Fibroblast of mammary gland (primary cell): ENCODE measurements around the gene MTSS2.

Source experiments
- DNase-seq: peaks from one replicate; pipeline ENCODE4 v3.0.0-alpha.2; 2010; ENCODE audit warnings: low read depth
- H3K4me3 ChIP-seq: 2 replicates; pipeline ENCODE4 v1.5.1; 2011; ENCODE audit warnings: low read depth, mild to moderate bottlenecking, low read length, moderate library complexity; ENCODE audit not compliant: control insufficient read depth
- TF ChIP-seq, protein P1 (sequence below): conservative IDR thresholded peaks from 2 replicates; pipeline ENCODE4 v1.5.1; 2011; ENCODE audit warnings: low read depth, low read length, inconsistent platforms; ENCODE audit not compliant: control insufficient read depth, insufficient read depth

Gene MTSS2

DNA sequence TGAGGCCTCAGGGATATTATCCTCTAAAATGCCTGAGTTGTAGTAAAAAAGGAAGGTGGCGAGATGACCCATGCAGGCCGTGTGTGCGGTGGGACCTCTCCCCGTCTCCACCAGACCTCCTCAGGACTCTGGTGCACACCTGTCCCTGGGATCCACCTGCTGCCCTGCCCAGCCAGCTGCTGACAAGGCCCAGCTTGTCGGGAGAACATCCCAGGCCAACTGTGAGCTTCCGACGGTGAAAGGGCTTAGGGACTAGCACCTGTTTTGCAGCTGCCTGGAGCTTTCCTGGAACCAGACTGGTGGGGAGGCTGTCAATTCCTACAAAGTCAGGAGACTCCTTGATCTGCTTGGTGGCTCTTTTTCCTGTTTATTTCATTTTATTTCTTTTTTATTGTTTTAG lies 27.9 kb downstream of the MTSS2 start:
- no peak for DNase-seq
- H3K4me3 ChIP-seq = no peak overlapping the region

DNA sequence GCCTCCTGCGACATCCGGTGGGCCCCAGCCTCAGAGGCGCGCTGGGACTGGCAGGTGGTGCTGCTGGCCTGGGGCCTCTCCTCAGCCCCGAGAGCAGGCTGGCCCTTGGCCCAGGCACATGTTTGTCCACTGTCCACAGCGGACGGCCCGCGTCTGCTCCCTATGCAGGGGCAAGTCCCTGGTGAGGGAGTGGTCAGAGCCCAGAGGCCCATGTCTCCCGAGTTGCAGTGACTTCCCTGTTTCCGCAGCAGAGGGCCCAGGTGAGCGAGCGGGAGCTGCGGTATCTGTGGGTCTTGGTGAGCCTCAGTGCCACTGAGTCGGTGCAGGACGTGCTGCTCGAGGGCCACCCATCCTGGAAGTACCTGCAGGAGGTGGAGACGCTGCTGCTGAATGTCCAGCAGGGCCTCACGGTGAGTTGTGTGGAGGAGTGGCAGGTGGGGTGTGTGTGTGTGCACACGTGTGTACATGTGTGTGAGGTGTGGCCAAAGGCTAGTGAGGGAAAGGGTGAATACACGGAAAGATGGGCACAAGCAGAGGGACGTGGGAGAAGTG lies 29.1 kb downstream of the MTSS2 start:
- no peak overlapping the region for H3K4me3 ChIP-seq
- TF ChIP-seq, protein P1, sequence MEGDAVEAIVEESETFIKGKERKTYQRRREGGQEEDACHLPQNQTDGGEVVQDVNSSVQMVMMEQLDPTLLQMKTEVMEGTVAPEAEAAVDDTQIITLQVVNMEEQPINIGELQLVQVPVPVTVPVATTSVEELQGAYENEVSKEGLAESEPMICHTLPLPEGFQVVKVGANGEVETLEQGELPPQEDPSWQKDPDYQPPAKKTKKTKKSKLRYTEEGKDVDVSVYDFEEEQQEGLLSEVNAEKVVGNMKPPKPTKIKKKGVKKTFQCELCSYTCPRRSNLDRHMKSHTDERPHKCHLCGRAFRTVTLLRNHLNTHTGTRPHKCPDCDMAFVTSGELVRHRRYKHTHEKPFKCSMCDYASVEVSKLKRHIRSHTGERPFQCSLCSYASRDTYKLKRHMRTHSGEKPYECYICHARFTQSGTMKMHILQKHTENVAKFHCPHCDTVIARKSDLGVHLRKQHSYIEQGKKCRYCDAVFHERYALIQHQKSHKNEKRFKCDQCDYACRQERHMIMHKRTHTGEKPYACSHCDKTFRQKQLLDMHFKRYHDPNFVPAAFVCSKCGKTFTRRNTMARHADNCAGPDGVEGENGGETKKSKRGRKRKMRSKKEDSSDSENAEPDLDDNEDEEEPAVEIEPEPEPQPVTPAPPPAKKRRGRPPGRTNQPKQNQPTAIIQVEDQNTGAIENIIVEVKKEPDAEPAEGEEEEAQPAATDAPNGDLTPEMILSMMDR = no peak
- DNase-seq = no peak

More for the DNA sequence above, 27.9 kb downstream of the MTSS2 start:
- TF ChIP-seq, protein P1 = no peak

DNA sequence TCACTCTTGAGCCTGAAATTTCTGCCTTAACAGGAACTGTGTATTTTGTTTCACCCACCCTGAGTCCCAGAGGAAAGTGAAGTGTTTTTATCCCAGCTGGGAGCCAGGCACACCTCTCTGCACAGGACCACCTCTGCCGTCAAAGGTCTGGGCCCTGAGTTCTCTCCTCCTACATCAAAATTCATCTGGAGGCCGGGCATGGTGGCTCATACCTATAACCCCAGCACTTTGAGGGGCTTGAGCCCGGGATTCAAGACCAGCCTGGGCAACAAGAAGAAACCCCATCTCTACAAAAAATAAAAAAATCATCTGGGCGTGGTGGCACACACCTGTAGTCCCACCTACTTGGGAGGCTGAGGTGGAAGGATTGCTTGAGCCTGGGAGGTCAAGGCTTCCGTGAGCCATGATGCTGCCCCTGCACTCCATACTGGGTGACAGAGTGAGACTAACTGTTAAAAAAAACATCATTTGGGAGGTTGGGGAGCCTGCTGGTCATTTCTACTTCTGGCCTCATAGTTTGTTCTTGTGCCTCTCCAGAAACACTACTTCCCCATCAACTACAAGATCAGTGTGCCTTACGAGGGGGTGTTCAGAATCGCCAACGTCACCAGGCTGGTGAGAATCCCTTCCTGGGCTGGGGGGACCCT lies 29.7 kb downstream of the MTSS2 start:
- TF ChIP-seq, protein P1 = no peak
- no peak overlapping the region for H3K4me3 ChIP-seq
- DNase-seq = no peak

DNA sequence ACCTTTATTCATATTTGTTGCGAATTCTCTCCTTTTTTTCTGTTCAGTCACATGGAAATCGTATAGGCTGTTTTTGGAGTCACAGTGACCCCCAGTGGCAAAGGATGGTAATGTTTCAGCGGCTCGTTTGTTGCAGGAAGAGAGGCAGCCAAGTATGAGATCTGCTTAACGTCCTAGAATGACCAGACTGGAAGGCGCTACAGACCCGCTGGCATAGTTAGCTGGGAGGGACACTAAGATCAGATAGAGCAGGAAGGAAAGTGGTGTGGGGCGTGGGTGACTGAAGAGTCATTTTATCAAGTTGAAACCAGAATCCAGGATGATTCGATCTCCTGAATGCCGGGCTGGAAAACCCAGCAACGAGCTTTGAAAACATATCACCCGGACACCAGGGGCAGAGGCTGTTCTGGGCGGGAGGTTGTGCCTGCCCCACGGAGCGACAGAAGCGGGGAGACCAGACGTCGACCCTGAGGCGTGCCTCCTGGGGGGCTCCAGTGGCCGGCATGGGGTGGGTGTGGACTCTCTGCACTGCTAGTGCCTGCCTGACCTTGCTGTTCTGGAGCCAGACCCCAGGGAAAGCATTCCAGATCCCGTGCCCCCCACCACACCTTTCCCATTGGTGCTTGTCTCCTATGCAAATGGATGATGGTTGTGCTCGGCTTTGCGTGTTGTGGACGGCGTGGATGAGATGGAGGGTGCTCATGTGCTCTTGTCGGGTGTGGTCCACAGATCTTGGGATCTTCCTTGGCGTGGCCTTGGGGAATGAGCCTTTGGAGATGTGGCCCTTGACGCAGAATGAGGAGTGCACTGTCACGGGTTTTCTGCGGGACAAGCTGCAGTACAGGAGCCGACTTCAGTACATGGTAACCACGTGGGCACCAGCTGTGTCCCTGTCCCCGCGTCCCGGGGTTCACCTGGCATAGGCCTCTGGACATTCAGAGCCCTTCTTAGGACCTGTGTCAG lies 31.8 kb downstream of the MTSS2 start:
- H3K4me3 ChIP-seq = peak overlapping the region; percentile 48
- peak; percentile 84 for DNase-seq
- TF ChIP-seq, protein P1 = peak; percentile 90

DNA sequence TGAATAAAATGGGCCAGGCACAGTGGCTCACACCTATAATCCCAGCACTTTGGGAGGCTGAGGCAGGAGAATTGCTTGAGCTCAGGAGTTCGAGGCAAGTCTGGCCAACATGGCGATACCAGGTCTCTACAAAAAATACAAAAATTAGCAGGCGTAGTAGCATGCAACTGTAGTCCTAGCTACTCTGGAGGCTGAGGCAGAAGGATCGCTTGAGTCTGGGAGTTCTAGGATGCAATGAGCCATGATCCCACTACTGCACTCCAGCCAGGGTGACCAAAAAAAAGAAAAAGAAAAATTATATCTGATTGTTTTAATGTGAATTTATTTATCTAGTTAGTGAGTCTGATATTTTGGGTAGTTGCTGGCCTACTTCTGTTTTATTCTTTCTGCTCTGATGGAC lies 32.4 kb downstream of the MTSS2 start:
- H3K4me3 ChIP-seq = no peak overlapping the region
- DNase-seq = no peak
- TF ChIP-seq, protein P1 = no peak

DNA sequence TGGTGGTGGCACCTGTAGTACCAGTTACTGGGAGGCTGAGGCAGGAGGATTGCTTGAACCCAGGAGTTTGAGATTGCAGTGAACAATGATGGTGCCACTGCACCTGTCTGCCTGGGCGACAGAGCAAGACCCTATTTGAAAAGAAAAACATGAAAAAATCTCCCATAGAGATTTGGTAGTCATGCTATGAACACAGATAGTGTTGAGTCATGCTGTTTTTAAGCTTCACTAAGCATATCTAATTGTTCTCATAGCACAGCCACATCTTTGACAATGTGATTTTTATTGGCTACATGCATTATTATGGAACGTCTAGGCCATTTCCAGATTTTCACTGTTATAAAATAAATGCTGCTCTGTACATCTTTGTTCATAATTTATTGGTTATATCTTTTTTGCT lies 33.5 kb downstream of the MTSS2 start:
- no peak for DNase-seq
- H3K4me3 ChIP-seq = no peak overlapping the region
- TF ChIP-seq, protein P1 = no peak
